Measurements from ENCODE around the gene ARHGEF26. TPM values are rescaled to one million over a fixed set of nuclear protein-coding genes. Genes with fewer than 3 reads are reported as not detected.

Gene ARHGEF26
- total RNA-seq, 1 donor from 2014 or later: 29.2 TPM

DNA sequence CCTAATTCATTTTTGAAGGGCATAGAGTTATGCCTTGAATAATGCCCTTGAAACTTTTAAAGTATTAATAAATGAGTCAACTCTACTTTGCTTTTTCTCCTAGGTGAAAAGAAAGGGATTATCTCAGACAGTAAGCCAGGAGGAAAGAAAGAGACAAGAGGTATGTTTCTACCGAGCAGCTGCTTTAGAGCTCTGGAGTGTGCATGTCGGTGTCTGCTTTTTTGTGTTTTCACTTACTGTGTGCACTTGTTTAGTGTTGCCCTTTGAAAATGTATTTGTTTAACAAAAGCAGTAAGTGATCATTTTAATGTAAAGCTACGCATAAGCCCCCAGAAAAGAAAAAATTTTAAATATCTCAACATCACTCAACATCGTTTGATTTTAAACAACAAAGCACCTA is 28.1 kb downstream of the ARHGEF26 start:
- H3K27me3 ChIP-seq: no peaks in the 10 kb centered on the region
- no peaks in the 10 kb centered on the region for H3K4me1 ChIP-seq
- no peak overlapping the region for H3K27ac ChIP-seq
- no peak for DNase-seq (ENCODE audit: extremely low spot score in 2 of 2)
- H3K9me3 ChIP-seq: no peaks in the 10 kb centered on the region
- peaks cover 0 to 5% of the 10 kb centered on the region in 2 donors for H3K36me3 ChIP-seq
- H3K4me3 ChIP-seq: no peak overlapping the region
- TF ChIP-seq POLR2A (IDR thresholded peaks at IDR 0.05): no peak
- intact Hi-C loops (cut with DNase I): no loop called here

DNA sequence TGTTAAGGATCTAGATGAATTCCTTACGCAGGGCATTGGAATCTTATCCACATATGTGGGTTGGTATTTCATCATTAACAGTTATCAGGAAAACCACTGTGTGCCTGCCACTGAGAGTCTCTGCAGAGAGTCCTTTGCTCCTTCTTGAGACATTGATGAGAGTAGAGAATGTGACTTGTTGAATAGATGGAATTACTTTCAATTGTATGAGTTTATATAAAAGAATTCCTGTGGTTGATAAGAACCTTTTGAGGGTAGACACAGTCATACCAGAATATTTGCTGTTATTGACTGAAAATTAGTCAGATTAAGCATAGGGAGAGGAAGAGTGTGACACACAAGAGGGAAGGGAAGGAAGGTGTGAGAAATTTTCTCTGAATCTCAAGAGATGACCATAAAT is 30.8 kb downstream of the ARHGEF26 start:
- no peaks in the 10 kb centered on the region for H3K27me3 ChIP-seq
- H3K36me3 ChIP-seq: peaks cover 0 to 5% of the 10 kb centered on the region in 2 donors
- no peak for TF ChIP-seq POLR2A (IDR thresholded peaks at IDR 0.05)
- TF ChIP-seq, protein P1, sequence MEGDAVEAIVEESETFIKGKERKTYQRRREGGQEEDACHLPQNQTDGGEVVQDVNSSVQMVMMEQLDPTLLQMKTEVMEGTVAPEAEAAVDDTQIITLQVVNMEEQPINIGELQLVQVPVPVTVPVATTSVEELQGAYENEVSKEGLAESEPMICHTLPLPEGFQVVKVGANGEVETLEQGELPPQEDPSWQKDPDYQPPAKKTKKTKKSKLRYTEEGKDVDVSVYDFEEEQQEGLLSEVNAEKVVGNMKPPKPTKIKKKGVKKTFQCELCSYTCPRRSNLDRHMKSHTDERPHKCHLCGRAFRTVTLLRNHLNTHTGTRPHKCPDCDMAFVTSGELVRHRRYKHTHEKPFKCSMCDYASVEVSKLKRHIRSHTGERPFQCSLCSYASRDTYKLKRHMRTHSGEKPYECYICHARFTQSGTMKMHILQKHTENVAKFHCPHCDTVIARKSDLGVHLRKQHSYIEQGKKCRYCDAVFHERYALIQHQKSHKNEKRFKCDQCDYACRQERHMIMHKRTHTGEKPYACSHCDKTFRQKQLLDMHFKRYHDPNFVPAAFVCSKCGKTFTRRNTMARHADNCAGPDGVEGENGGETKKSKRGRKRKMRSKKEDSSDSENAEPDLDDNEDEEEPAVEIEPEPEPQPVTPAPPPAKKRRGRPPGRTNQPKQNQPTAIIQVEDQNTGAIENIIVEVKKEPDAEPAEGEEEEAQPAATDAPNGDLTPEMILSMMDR (IDR thresholded peaks at IDR 0.05): no peak
- TF ChIP-seq POLR2AphosphoS5 (IDR thresholded peaks at IDR 0.05; ENCODE audit: insufficient read depth in 1 of 2, low read depth in 1 of 2): no peak
- no peak overlapping the region for H3K4me3 ChIP-seq
- DNase-seq (ENCODE audit: extremely low spot score in 2 of 2): no peak
- intact Hi-C loops (cut with DNase I): no loop called here
- H3K9me3 ChIP-seq: no peaks in the 10 kb centered on the region
- no peak overlapping the region for H3K27ac ChIP-seq
- no peaks in the 10 kb centered on the region for H3K4me1 ChIP-seq

DNA sequence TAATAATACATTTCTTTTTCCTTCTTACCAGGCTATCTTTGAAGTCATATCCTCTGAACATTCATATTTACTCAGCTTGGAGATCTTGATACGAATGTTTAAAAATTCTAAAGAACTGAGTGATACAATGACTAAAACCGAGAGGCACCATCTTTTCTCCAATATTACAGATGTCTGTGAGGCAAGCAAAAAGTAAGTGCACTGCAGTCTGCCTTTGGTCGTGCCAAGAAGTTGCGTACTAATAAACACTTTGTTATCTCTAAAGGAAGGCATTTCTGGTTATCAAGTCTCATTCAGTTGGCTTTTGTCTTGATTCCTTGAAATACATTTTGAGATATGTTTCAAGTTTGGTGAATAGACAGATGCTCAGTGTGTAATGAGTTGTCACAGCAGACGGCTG is 31.6 kb downstream of the ARHGEF26 start:
- H3K36me3 ChIP-seq: peaks cover 0 to 5% of the 10 kb centered on the region in 2 donors

DNA sequence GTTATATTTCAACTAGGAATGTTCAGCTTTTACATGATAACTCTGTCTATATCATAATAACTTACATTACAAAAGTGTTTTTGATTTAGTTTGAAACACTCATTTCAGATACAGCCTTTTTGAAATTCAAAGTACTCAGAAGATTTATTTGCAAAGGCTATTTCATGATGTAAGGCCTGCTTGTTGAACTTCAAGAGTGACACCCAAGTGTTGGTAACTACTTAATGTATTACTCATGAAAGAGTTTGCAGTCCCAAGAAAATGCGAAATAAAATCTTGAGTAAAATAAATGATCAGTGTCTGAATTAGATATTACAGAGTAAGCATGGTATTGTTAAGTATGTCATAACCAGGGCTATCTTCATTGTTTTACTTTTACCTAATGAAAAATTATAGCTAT is 35.3 kb downstream of the ARHGEF26 start:
- TF ChIP-seq POLR2A (IDR thresholded peaks at IDR 0.05): no peak

More for the DNA sequence above, 31.6 kb downstream of the ARHGEF26 start:
- no peak overlapping the region for H3K4me3 ChIP-seq
- H3K27me3 ChIP-seq: no peaks in the 10 kb centered on the region
- no peaks in the 10 kb centered on the region for H3K4me1 ChIP-seq
- H3K9me3 ChIP-seq: no peaks in the 10 kb centered on the region
- TF ChIP-seq, protein P1 (IDR thresholded peaks at IDR 0.05): no peak
- no peak for TF ChIP-seq POLR2A (IDR thresholded peaks at IDR 0.05)
- no peak for TF ChIP-seq POLR2AphosphoS5 (IDR thresholded peaks at IDR 0.05; ENCODE audit: insufficient read depth in 1 of 2, low read depth in 1 of 2)
- no peak for DNase-seq (ENCODE audit: extremely low spot score in 2 of 2)
- intact Hi-C loops (cut with DNase I): no loop called here
- H3K27ac ChIP-seq: no peak overlapping the region

DNA sequence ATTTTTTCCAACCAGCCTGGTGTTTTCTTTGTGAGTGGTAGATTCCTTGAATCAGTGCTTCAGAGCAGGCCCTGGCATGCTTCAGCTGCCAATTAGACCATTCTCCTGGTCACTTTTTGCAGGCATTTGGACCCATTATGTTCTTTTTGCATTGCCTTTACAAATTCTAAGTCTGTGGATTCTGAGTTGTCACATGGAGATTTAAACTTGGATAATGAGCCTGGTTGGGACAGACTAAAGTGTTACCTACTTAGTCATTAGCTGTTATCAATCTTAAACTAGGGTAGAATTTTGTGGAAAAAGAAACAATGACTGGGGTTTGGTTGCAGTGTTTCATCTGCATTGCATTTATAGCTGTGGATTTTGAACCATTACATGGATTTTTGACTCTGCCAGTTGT is 40.6 kb downstream of the ARHGEF26 start:
- H3K4me3 ChIP-seq: no peak overlapping the region
- H3K27ac ChIP-seq: no peak overlapping the region
- peaks cover 10% of the 10 kb centered on the region for H3K4me1 ChIP-seq
- H3K36me3 ChIP-seq: no peaks in the 10 kb centered on the region
- no peak for DNase-seq (ENCODE audit: extremely low spot score in 2 of 2)
- TF ChIP-seq, protein P1 (IDR thresholded peaks at IDR 0.05): no peak
- TF ChIP-seq POLR2A (IDR thresholded peaks at IDR 0.05): no peak
- no peak for TF ChIP-seq POLR2AphosphoS5 (IDR thresholded peaks at IDR 0.05; ENCODE audit: insufficient read depth in 1 of 2, low read depth in 1 of 2)
- no peaks in the 10 kb centered on the region for H3K9me3 ChIP-seq
- H3K27me3 ChIP-seq: no peaks in the 10 kb centered on the region
- intact Hi-C loops (cut with DNase I): no loop called here

More for the DNA sequence above, 35.3 kb downstream of the ARHGEF26 start:
- DNase-seq (ENCODE audit: extremely low spot score in 2 of 2): no peak
- H3K27ac ChIP-seq: no peak overlapping the region
- peaks cover 0 to 5% of the 10 kb centered on the region in 2 donors for H3K36me3 ChIP-seq
- intact Hi-C loops (cut with DNase I): no loop called here
- no peaks in the 10 kb centered on the region for H3K27me3 ChIP-seq
- H3K9me3 ChIP-seq: no peaks in the 10 kb centered on the region
- H3K4me3 ChIP-seq: no peak overlapping the region
- H3K4me1 ChIP-seq: peaks cover 1% of the 10 kb centered on the region

DNA sequence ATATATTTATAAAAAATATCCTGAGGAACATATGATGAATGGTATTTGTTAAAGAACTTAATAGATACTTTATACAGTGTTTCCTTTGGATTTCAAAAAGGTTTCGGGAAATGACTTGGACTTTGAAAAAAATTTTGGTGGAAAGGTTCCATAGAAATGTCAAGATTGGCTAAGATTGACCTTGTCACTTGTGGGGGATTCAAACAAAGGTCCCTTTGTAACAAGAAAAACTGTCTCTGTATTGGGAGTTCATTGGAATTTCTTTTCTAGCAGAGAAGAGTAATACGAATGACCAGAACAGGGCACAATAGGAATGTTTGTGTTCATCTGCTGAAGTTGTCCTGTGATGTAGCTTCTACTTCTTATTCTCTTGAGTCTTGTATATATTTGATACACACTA is 43.2 kb downstream of the ARHGEF26 start:
- DNase-seq (ENCODE audit: extremely low spot score in 2 of 2): no peak

More for the DNA sequence above, 43.2 kb downstream of the ARHGEF26 start:
- intact Hi-C loops (cut with DNase I): no loop called here
- Histone ChIP-seq H3K4me1 (peaks cover 10% of the 10 kb centered on the region), H3K27me3 (no peaks in the 10 kb centered on the region), H3K9me3 (no peaks in the 10 kb centered on the region), H3K27ac (no peak overlapping the region), H3K36me3 (no peaks in the 10 kb centered on the region), H3K4me3 (no peak overlapping the region)
- TF ChIP-seq, protein P1 (IDR thresholded peaks at IDR 0.05): no peak
- TF ChIP-seq POLR2A (IDR thresholded peaks at IDR 0.05): no peak
- TF ChIP-seq POLR2AphosphoS5 (IDR thresholded peaks at IDR 0.05; ENCODE audit: insufficient read depth in 1 of 2, low read depth in 1 of 2): no peak

All from vagina (tissue), 2 donors.